IPS-20b (cell line): ENCODE measurements around the gene NEK5.

Experiments used
- H3K27ac ChIP-seq: one replicate; pipeline ENCODE4 v1.5.1; 2013; ENCODE audit warnings: low read length
- H3K27me3 ChIP-seq: 2 replicates; pipeline ENCODE4 v1.6.1; 2013; ENCODE audit warnings: mild to moderate bottlenecking, low read length, inconsistent platforms; ENCODE audit not compliant: insufficient read depth
- H3K36me3 ChIP-seq: 2 replicates; pipeline ENCODE4 v1.6.1; 2013; ENCODE audit warnings: low read depth, mild to moderate bottlenecking, inconsistent platforms, low read length, moderate library complexity; ENCODE audit not compliant: insufficient read depth
- H3K4me1 ChIP-seq: 2 replicates; pipeline ENCODE4 v1.6.1; 2013; ENCODE audit warnings: mild to moderate bottlenecking, control low read depth, inconsistent platforms, low read length, moderate library complexity; ENCODE audit not compliant: insufficient read depth
- H3K4me3 ChIP-seq: 2 replicates; pipeline ENCODE4 v1.5.1; 2013; ENCODE audit warnings: mild to moderate bottlenecking, low read length, inconsistent platforms
- H3K9ac ChIP-seq: 2 replicates; pipeline ENCODE4 v1.6.1; 2013; ENCODE audit warnings: low read depth, mild to moderate bottlenecking, inconsistent platforms, low read length, moderate library complexity
- H3K9me3 ChIP-seq: 2 replicates; pipeline ENCODE4 v1.6.1; 2013; ENCODE audit warnings: mild to moderate bottlenecking, low read depth, low read length, inconsistent platforms; ENCODE audit not compliant: insufficient read depth

The NEK5 gene

GRCh38 chr13:52026246-52026626 is 102.6 kb downstream of the NEK5 start:
- no peak overlapping the region for H3K9ac ChIP-seq
- peaks cover 26% of the 10 kb centered on the region for H3K9me3 ChIP-seq
- peaks cover 81% of the 10 kb centered on the region for H3K36me3 ChIP-seq
- H3K27ac ChIP-seq = no peak overlapping the region
- no peaks in the 10 kb centered on the region for H3K27me3 ChIP-seq
- H3K4me3 ChIP-seq = no peak overlapping the region; the same call in 1 of the 2 replicates
- no peaks in the 10 kb centered on the region for H3K4me1 ChIP-seq

GRCh38 chr13:52025475-52026245 is 103.2 kb downstream of the NEK5 start:
- Histone ChIP-seq H3K27me3 (no peaks in the 10 kb centered on the region), H3K4me1 (no peaks in the 10 kb centered on the region), H3K4me3 (no peak overlapping the region), H3K27ac (no peak overlapping the region), H3K36me3 (peaks cover 86% of the 10 kb centered on the region), H3K9ac (no peak overlapping the region), H3K9me3 (peaks cover 26% of the 10 kb centered on the region)

- Histone ChIP-seq H3K9ac (no peak within 1 kb of the TSS), H3K4me3 (no peak within 1 kb of the TSS), H3K9me3 (peaks cover 21% of the 10 kb centered on the region), H3K27ac (no peak within 1 kb of the TSS), H3K4me1 (no peaks in the 10 kb centered on the region), H3K27me3 (no peaks in the 10 kb centered on the region), H3K36me3 (peaks cover 94% of the 10 kb centered on the region)
These were observed 104.4 kb downstream of the NEK5 start, which contains the start of gene UTP14C for GRCh38 chr13:52024481-52024880. UTP14C (plus strand) TSS chr13:52024691; CDS start chr13:52028805, 4,114 bp downstream.

- Histone ChIP-seq H3K27me3 (no peaks in the 10 kb centered on the region), H3K9ac (no peak overlapping the region), H3K4me1 (no peaks in the 10 kb centered on the region), H3K27ac (no peak overlapping the region), H3K9me3 (peaks cover 12% of the 10 kb centered on the region), H3K36me3 (peaks cover 88% of the 10 kb centered on the region), H3K4me3 (no peak overlapping the region)
These were observed 106.5 kb downstream of the NEK5 start for GRCh38 chr13:52022356-52022755.

- no peaks in the 10 kb centered on the region for H3K9me3 ChIP-seq
- H3K36me3 ChIP-seq = peaks cover 78% of the 10 kb centered on the region
- H3K4me3 ChIP-seq = no peak overlapping the region
- no peak overlapping the region for H3K9ac ChIP-seq
- no peaks in the 10 kb centered on the region for H3K27me3 ChIP-seq
- H3K4me1 ChIP-seq = no peaks in the 10 kb centered on the region
- H3K27ac ChIP-seq = no peak overlapping the region
These were observed 108.7 kb downstream of the NEK5 start for GRCh38 chr13:52020191-52020590.

GRCh38 chr13:52016296-52016695 is 112.6 kb downstream of the NEK5 start:
- H3K27me3 ChIP-seq = peaks cover 3% of the 10 kb centered on the region; the same call in 1 of the 2 replicates
- peaks cover 41% of the 10 kb centered on the region for H3K36me3 ChIP-seq
- H3K9ac ChIP-seq = no peak overlapping the region
- no peak overlapping the region for H3K27ac ChIP-seq
- H3K4me1 ChIP-seq = no peaks in the 10 kb centered on the region
- no peaks in the 10 kb centered on the region for H3K9me3 ChIP-seq
- no peak overlapping the region for H3K4me3 ChIP-seq

GRCh38 chr13:52012512-52012836 is 116.4 kb downstream of the NEK5 start:
- Histone ChIP-seq H3K9me3 (no peaks in the 10 kb centered on the region), H3K27me3 (peaks cover 29% of the 10 kb centered on the region), H3K27ac (peak overlapping the region; percentile 45), H3K36me3 (peaks cover 8% of the 10 kb centered on the region), H3K9ac (peak overlapping the region; percentile 97), H3K4me1 (no peaks in the 10 kb centered on the region), H3K4me3 (peak overlapping the region; percentile 96)

GRCh38 chr13:52011632-52012511 is 117.0 kb downstream of the NEK5 start, which contains the start of gene ALG11:
ALG11 (plus strand) TSS chr13:52012398; CDS start chr13:52012419, 21 bp downstream.
- H3K4me3 ChIP-seq = peak within 1 kb of the TSS; percentile 96
- H3K27me3 ChIP-seq = peaks cover 29% of the 10 kb centered on the region
- peaks cover 7% of the 10 kb centered on the region; the same call in 1 of the 2 replicates for H3K36me3 ChIP-seq
- H3K9me3 ChIP-seq = no peaks in the 10 kb centered on the region
- H3K4me1 ChIP-seq = no peaks in the 10 kb centered on the region
- H3K27ac ChIP-seq = peak within 1 kb of the TSS; percentile 45
- peak within 1 kb of the TSS; percentile 97 for H3K9ac ChIP-seq

- Histone ChIP-seq H3K36me3 (peaks cover 4% of the 10 kb centered on the region; the same call in 1 of the 2 replicates), H3K9me3 (no peaks in the 10 kb centered on the region), H3K27me3 (peaks cover 29% of the 10 kb centered on the region), H3K9ac (peak within 1 kb of the TSS; percentile 97), H3K4me1 (no peaks in the 10 kb centered on the region), H3K27ac (peak within 1 kb of the TSS; percentile 45), H3K4me3 (peak within 1 kb of the TSS; percentile 96)
These were observed 117.8 kb downstream of the NEK5 start, which contains the start of gene ATP7B for GRCh38 chr13:52010890-52011631. ATP7B (minus strand) TSS chr13:52011450; CDS start chr13:52011337, 113 bp downstream.

GRCh38 chr13:52009946-52010345 is 118.9 kb downstream of the NEK5 start:
- peaks cover 29% of the 10 kb centered on the region for H3K27me3 ChIP-seq
- no peak overlapping the region for H3K9ac ChIP-seq
- no peaks in the 10 kb centered on the region for H3K9me3 ChIP-seq
- no peak overlapping the region for H3K27ac ChIP-seq
- no peaks in the 10 kb centered on the region for H3K4me1 ChIP-seq
- H3K4me3 ChIP-seq = no peak overlapping the region
- no peaks in the 10 kb centered on the region for H3K36me3 ChIP-seq

GRCh38 chr13:52006523-52007245 is 122.2 kb downstream of the NEK5 start:
- H3K4me3 ChIP-seq = no peak overlapping the region
- no peak overlapping the region for H3K9ac ChIP-seq
- no peak overlapping the region for H3K27ac ChIP-seq
- H3K9me3 ChIP-seq = no peaks in the 10 kb centered on the region
- H3K27me3 ChIP-seq = peaks cover 29% of the 10 kb centered on the region
- no peaks in the 10 kb centered on the region for H3K4me1 ChIP-seq
- no peaks in the 10 kb centered on the region for H3K36me3 ChIP-seq
